ENCODE data around the gene DOCK3. TPM values are rescaled to one million over a fixed set of nuclear protein-coding genes. Genes with fewer than 3 reads are reported as not detected.

DOCK3 gene
- total RNA-seq, 1 experiment from 2014 or later, result 8.3 TPM

DNA sequence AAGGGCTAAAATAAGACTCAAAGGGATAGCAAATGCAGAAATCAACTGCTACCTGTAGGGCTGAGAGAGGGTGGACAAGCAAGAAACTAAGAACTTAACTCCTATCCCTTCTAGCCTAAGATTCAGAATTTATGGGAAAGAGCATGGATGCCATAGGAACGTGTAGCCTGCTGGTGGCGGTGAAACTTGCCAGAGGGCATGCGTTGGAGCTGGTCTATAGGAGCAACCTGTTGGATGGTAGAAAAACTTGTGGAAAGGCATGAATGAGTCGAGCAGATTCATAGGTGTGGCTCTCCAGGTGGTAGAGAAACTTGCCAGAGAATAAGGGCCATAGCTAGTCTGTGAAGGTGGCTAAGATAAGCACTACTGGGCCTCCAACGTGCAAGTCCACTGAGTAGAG, 137.2 kb downstream of the DOCK3 start:
- H3K27ac ChIP-seq (ENCODE audit: insufficient read length, low read depth, low read length), result no peak overlapping the region
- Mint-ChIP-seq H3K36me3 (ENCODE audit: insufficient read depth in 1 of 3, low read depth in 3 of 3) (no peaks in the 10 kb centered on the region), H3K4me3 (no peak overlapping the region), H3K4me1 (peaks cover 30% of the 10 kb centered on the region in 2 experiments), H3K9me3 (no peaks in the 10 kb centered on the region), H3K27ac (peak overlapping the region in 1 of 3 experiments; percentile 4; a peak in 1 of 7 replicates), H3K27me3 (ENCODE audit: low read depth) (no peaks in the 10 kb centered on the region)
- H3K56ac ChIP-seq (ENCODE audit: insufficient read length, low read depth, low read length), result no peak overlapping the region
- H2BK15ac ChIP-seq (ENCODE audit: low read depth, low read length), result no peak overlapping the region
- no peak overlapping the region for H2BK5ac ChIP-seq (ENCODE audit: insufficient read length, low read length)
- no peak overlapping the region for H2BK20ac ChIP-seq (ENCODE audit: low read depth, low read length, poor library complexity, severe bottlenecking)
- H2AFZ ChIP-seq (ENCODE audit: low read length), result no peak overlapping the region
- H4K91ac ChIP-seq (ENCODE audit: insufficient read length, low read depth, low read length), result no peak overlapping the region
- H3K27me3 ChIP-seq (ENCODE audit: insufficient read depth, low read length), result no peaks in the 10 kb centered on the region
- H3K18ac ChIP-seq (ENCODE audit: insufficient read length, low read depth, low read length), result no peak overlapping the region
- H3K4ac ChIP-seq (ENCODE audit: low read depth, low read length), result no peak overlapping the region
- no peak overlapping the region for H3K4me2 ChIP-seq (ENCODE audit: insufficient read depth, insufficient read length, low read length)
- H4K20me1 ChIP-seq (ENCODE audit: control insufficient read depth, insufficient read depth, insufficient read length), result no peaks in the 10 kb centered on the region
- H2BK120ac ChIP-seq (ENCODE audit: low read depth, low read length, poor library complexity, severe bottlenecking), result no peak overlapping the region
- H3K79me1 ChIP-seq (ENCODE audit: insufficient read depth, low read depth, low read length, poor library complexity, severe bottlenecking), result no peaks in the 10 kb centered on the region
- H3K79me2 ChIP-seq (ENCODE audit: insufficient read depth, low read length), result no peaks in the 10 kb centered on the region
- no peak overlapping the region for H4K5ac ChIP-seq (ENCODE audit: insufficient read length, low read depth, low read length)
- no peak overlapping the region for H2AK5ac ChIP-seq (ENCODE audit: insufficient read length, low read length)
- H3K23ac ChIP-seq (ENCODE audit: insufficient read length, low read depth, low read length), result no peak overlapping the region
- H4K8ac ChIP-seq (replicated peaks; ENCODE audit: insufficient read length, low read depth, low read length), result no peak overlapping the region
- no peak overlapping the region for H3K9ac ChIP-seq (ENCODE audit: extremely low read depth, insufficient read length, low read length)
- H3K23me2 ChIP-seq (ENCODE audit: insufficient read length, low read depth, low read length, poor library complexity, severe bottlenecking), result no peaks in the 10 kb centered on the region
- WGBS (ENCODE audit: extremely low coverage, insufficient read length, low lambda C conversion rate), result no CpG with 5 or more reads among the region's 5 CpGs
- no peak overlapping the region for H2BK12ac ChIP-seq (ENCODE audit: insufficient read length, low read depth, low read length)
- no peak overlapping the region for H3T11ph ChIP-seq (ENCODE audit: low read length)
- TF ChIP-seq, protein P1, sequence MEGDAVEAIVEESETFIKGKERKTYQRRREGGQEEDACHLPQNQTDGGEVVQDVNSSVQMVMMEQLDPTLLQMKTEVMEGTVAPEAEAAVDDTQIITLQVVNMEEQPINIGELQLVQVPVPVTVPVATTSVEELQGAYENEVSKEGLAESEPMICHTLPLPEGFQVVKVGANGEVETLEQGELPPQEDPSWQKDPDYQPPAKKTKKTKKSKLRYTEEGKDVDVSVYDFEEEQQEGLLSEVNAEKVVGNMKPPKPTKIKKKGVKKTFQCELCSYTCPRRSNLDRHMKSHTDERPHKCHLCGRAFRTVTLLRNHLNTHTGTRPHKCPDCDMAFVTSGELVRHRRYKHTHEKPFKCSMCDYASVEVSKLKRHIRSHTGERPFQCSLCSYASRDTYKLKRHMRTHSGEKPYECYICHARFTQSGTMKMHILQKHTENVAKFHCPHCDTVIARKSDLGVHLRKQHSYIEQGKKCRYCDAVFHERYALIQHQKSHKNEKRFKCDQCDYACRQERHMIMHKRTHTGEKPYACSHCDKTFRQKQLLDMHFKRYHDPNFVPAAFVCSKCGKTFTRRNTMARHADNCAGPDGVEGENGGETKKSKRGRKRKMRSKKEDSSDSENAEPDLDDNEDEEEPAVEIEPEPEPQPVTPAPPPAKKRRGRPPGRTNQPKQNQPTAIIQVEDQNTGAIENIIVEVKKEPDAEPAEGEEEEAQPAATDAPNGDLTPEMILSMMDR (conservative IDR thresholded peaks at IDR 0.05), result no peak
- H3K14ac ChIP-seq (ENCODE audit: insufficient read depth, low read length), result no peak overlapping the region
- no peaks in the 10 kb centered on the region for H3K9me3 ChIP-seq (ENCODE audit: control insufficient read depth, low read depth, low read length)
- no peak for DNase-seq
- peaks cover 3% of the 10 kb centered on the region; the same call in 1 of the 2 replicates for H3K4me1 ChIP-seq (ENCODE audit: insufficient read depth, low read length)

Measured in H9 (cell line).